HG03103 (cell line): Measurements from ENCODE around the gene ETV6.

Experiments
- ATAC-seq: cut with Tn5 transposase; IDR thresholded peaks from one replicate; pipeline ENCODE4 v1.9.1; 2021; ENCODE audit warnings: low read depth; ENCODE audit not compliant: unreplicated experiment

ETV6 gene

DNA sequence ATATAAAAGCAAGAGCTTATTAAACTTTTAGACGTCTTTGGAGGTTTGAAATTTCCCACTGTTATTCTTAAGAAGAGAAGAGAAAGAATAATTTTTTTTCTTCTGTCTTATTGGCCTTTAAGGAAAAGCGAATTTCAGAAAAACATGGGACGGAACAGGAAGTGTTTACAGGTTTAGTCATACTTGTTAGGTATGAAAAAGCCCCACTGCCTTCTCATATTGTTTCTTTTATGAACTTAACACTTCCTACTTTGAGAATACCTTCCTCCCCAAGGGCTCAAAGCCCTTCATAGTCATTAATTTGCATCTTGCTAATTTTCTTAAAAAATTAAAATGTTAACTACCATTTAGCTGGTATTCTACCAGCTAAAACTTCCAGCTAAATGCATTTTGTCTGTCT lies 82.0 kb downstream of the ETV6 start:
- ATAC-seq = no peak

DNA sequence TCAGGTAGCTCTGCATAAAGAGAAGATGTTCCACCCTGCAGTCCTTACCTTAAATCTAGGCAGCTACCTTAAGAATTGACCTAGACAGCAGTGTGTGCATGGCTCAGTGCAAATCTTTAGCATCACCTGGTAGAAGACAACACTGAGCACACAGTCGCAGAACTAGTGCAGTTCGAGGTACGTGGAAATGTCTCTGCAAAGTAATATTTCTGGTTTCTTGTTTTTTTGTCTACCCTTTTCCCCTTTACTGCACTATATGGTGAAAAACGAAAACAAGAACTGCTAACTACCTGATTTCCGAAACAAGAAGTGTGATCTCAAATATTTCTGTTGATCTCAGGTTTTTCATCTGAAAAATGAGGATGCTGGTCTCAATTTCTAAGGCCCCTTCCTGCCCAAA lies 82.5 kb downstream of the ETV6 start:
- ATAC-seq = no peak

DNA sequence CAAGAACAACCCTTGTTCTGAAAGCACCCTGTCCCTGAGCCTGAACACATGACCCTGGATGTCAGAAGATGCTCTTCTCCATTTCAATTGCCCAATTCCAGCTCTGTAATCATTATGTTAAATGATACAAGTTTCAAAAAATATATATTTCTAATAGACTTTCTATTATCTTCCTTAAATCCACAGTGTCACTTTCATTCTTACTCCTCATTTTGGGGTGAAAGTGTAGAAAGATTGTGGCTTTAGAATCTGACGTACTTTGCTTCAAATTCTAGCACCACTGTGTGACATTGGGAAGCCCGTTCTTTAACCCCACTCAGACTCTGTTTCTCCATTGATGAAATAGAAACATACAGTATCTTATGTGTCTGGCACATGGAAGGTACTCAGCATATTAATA lies 83.2 kb downstream of the ETV6 start:
- no peak for ATAC-seq

DNA sequence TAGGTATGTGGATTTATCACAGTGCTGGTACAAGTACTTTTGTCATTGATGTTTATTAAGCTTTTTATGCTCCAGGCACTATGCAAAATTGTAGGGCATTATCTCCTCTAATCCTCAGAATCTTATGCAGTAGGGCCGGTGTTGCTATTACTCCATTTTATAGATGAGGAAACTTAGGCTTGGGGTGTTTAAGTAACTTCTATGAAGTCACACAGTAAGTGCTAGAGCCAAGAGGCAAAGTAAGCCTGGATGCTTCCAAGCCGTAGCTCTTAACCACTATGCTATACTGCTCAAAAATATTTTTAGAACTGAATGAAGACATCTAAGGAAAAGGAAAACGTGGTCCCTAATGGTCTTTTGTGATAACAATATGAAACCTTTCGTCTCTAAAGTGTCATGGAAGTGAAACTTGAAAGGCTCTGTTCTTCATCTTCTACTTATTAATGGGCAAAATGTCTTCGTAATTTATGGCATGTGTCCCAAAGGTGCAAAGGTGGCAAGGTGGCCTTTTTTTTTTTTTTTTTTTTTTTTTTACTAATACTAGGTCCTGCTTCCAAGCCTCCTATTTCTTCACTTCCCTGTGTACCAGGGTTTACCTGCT lies 85.2 kb downstream of the ETV6 start:
- no peak for ATAC-seq

DNA sequence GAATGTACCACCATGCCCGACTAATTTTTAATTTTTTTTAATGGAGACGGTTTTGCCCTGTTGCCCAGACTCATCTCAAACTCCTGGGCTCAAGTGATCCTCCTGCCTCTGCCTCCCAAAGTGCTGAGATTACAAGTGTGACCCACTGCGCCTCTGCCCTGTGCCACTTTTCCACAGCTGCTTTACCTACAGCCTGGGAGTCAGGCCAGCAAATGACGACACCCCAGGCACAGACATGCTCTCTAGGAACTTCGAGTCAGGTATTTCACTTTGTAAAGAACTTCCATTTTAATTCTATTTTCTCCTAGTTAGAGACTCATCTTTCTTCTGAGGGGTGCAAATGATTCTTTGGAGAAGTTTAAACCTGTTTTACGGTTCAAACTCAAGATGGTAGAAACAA lies 89.0 kb downstream of the ETV6 start:
- ATAC-seq = no peak

DNA sequence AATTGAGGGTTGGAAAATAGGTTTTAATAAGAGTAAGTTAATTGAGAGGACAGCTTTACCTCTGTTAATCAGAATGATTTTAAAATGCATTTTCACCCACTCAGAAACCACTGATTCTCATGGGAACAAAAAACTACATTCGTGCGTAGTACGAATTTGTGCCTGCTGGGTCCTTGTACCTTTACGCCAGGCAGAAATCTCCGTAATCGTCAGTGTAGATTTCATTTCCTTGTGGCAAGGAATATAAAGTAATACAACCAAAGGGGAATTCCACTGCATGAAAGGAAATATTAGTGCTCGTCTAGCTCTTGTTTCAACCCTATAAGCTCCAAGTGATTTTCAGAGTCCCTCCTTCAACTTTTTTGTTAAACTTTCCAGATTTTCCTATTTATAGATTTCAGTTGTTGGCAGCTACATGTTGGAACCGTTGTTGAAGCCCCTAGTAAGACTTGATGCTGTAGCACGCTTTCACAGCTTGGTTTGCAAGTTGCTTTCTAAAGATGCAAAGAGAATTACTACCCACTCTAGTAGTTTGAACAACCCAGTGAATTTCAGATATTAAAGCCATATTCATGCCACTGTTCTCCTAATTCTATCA lies 90.6 kb downstream of the ETV6 start:
- ATAC-seq = no peak

DNA sequence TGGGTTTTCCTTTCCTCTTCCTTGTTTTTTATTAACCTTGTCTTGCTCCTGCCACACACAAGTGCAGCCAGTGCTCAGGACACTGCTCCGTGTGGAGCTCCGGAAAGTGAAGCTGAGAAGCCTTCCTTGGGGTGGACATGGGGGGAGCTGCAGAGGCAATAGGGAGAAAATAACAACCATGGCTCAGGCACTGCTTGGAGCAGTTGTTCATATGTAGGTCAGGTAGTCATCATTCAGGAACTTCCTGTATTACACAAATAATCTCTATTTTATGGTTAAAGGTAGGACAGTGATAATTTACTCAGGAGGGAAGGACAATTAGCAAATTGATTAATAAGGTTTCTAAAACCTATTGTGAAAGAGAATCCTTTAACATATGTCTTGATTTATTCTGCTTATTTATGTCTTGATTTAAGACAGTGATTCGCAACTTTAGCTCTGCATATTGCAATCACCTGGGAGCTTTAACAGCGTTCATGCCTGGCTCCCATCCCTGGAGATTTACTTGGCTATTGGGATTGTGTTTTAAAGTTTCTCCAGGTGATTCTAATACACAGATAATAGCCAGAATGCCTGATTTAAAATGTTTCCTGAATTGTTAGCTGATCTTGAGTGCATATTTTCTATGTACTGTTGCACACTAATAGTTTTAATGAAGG lies 92.1 kb downstream of the ETV6 start:
- ATAC-seq = no peak

DNA sequence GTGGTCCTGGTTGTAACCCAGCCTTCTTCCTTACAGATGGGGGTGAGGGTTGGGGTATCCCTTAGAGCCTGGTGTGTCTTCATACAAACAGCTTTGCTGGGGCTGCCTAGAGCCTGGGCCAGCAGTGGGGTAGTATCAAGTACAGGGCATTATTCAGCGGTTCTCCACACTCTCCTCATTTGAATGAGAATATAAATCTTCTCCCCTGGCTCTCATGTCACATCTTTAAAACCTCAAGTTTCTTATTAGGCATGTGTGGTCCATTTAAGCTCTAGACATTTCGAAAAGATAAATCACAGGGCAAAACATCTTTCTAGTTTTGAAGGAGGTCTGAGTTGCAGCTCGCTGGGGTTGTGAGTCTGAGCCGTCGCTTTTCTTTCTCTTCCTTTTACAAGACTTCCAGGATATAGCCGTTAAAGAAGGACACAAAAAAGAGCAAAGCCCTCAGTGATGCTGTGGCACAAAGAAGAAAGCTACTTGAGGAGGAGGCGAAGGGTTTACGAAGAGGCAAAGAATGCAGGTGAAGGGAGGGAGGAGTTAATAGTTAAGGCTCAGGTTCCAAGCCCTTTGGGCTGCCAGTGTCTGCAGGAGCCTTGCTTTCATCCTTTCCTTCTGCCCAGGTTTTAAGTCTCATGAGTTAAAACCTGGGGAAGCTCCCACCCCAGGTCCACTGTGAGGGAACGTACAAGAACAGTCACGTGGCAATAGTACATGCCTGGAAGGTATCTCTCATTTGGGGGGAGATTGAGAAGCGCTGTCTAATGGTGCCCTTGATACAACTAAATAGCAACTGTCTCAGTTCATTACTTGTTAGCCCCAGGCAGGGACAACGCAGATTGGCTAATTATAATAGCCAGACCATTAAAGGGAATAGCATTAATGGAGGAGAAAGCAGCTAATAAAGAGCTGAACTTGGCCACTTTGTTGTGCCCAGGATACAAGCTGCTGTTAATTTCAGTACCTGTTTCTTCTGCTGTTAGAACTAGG lies 94.2 kb downstream of the ETV6 start:
- no peak for ATAC-seq

DNA sequence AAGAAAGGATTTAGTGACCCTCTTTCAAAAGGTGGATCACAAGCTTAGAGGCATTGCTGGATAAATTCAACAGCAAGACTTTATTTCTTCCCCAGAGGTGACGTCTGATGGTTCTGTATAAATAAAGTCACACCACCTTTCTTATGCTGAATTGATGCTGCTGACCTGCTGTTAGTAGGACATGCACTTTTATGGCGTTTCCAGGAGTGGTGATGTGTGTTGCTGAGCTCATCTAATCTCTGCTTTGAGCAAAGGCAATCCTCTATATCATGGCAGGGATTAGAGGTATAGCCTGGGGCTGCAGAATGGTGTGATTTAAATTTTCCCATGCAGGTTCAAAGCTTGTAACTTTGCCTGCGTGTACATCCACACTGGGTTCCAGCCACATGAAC lies 94.9 kb downstream of the ETV6 start:
- no peak for ATAC-seq

DNA sequence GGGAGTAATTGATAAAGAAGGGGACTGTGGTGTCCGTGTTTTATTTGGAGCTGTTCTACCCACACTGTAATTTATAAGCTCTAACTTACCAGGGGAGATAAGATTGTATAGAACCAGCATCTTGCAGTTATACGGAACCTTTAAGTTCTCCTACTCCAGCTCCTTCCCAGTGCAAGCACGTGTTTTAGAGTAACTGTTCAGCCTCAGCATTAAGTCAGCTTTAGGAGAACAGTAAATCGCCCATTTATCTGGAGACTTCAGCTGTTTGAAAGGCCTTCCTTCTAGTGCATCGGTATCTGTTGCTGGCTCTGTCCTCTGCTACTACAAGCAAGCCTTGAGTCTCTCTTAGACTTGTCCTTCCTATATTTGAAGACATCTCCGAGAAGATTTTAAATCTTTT lies 95.6 kb downstream of the ETV6 start:
- ATAC-seq = no peak

DNA sequence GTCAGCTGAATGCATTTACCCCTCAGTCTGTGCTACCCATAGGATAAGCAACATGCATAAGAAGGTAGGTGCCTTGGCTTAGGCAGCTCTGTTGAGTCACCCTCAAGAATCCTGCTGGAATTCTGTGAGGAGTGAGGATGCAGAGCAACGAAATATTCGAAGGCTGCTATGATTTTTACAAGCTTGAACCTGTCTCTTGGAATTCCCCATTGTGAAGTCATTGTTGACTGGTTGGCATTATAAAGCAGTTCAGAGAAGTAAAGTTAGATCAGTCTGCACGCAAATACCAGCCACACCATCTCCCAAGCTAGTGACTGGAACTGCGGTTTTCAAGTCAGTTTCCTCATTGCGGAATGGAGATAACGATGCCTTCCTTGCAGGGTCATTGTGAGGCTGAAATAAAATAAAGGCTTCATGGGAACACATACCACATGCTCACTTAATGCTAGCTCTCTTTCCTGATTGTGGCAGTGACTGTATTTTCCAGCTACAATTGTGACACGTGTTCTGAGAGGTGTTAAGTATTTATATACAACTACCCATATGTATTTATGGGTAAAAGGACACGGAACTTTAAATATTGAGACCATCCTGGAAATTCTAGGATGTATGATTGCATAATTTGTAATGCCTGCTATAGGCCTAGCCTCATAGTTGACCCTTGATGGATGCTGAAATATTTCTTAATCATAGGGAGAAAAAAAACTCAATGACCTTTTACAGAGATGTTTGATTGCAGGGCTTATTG lies 96.7 kb downstream of the ETV6 start:
- no peak for ATAC-seq

DNA sequence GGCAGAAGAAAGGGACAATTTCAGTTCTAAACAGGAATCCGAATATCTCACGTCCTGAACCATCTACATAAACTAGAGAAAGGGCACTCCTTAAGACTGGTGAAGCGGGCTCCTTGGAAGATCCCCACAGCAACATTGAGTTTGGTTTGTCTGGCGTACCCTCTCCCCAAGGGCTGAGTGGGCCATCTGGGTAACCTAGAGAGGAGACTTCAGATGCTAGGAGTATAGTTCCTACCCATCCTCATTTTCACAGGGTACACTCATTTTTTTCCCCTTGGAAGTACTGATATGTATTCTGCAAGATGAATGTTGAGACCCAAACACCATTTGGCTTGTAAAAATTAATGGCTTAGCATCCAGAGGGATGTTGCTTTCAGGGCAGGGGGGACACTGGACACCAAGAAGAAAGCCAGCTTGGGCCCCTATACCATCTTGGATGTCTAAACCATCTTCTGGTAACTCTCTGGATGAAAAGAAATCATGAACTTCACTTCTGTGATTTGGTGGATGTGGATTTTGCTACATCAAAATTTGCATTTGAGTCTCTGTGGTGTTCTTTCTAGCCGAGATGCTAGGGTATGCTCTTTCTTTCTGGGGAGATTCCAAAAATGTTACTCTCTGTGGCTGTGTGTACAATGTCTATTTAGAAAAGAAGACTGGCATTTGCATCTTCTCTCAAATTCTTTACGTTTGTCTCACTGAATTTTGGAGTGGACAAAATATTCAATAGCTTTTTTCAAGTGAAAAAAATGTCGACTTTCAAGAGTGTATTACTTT lies 97.7 kb downstream of the ETV6 start:
- ATAC-seq = no peak

DNA sequence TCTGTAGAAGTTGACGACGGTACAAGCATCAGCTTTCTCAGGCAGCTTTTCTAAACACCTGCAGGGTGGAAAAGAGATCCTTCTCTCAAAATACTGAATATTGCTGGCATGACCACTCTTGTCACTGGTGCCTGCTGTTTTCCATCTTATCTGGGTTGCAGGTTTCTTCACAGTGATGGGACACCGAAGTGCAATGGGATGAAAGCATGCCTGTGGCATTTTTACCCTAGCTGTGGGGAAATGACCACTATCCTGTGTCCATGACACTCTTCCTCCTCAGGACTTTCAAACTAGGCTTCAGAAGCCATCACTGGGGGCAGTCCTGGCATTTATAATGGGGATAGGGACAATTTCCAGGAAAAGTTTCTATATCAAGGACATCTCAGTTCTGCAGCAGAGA lies 98.5 kb downstream of the ETV6 start:
- no peak for ATAC-seq

DNA sequence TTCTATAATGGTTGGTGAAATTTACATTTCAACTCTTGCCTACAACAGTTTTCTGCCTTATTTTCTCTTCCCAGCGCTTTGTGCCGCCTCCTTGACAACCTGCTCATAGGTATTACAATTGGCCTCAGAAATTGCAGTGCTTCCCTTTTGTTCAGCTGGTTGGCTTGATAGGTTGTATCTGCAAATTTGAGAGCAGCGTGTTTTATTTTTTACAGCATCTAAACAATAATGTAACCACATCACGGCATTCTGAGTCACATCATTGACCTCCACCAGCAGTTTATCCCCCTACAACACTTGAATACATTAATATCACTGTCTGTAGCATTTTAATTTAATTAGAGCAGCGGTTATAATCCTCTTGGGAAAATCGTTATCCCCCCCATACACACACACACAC lies 99.4 kb downstream of the ETV6 start:
- no peak for ATAC-seq

DNA sequence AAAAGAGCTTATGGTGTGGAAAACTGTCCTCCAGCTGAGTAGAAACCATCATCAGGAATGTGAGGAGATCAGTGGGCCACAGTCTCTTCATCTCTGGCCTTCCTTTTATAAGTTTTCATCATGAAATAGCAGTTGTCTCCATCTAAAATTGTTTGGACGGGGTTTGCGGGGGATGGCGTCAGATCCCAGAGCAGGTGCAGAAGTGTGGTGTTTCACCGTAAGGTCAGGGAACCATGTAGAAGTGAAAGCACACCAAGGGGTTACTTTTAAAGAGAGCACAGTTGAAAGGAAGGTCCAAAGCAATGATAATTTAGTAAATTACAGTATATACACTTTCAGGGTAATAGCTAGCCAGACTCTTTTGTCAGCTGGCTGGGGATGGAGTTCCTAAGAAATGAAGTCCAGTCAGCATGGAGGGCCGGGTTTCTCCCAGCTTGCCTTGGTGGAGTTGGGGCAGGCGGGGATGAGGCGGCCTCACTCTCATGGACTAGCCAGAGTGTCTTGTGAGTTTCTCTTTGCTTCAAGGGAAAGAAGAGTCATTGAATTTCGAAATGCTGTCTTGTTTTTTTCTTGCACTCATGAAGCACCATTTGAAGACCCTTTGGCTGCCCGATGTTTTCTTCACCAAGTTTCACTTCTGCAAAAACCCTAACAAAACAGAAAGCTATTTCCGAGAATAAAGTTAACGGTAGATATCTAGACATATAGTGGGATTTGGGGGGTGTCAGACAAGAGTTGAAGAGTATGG lies 100.6 kb downstream of the ETV6 start:
- ATAC-seq = peak; percentile 45

DNA sequence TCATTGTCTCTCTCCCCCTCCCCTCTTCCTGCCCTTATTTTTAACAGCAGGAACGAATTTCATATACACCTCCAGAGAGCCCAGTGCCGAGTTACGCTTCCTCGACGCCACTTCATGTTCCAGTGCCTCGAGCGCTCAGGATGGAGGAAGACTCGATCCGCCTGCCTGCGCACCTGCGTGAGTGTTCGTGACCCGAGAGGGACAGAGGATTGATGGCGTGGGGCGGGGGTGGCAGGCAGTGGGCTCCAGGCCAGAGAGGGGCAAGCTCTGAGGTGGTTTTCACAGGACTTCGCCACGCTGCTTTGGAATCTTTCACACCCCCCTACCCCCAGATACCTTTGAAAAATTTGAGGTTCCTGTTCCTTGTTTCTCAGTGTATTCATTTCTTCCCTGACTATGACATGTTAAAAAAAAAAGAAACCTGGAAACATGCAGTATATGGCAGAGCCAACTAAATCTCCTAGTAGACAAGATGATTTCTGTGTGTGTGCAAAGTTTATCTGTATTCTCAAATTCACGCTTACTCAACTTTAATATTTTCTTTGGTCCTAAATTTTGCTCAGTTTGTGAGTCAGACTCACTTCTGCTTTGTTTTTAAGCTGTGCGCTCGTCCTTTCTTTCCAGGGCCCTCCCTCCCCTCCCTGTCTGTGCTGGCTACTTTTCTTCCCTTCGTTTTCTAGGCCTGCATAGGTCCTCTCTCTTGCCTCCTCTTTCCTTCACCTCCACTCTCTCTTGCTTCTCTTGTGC lies 103.1 kb downstream of the ETV6 start:
- no peak for ATAC-seq

DNA sequence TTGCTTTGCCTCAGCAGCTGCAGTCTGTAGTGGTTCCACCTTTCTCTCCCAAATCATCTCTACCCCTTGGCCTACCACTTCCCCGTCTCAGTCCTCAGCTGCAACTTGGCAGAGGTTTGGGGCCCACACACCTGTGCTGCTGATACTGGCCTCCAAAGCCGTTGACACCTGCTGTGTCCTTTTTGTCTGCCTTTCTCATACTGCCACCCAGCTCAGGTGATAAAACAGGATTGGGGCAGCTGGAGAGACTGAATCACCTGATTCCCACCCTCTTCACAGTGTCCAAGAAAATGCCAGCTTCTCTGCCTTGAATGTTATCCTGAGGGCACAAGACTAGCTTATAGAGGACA lies 103.7 kb downstream of the ETV6 start:
- no peak for ATAC-seq

DNA sequence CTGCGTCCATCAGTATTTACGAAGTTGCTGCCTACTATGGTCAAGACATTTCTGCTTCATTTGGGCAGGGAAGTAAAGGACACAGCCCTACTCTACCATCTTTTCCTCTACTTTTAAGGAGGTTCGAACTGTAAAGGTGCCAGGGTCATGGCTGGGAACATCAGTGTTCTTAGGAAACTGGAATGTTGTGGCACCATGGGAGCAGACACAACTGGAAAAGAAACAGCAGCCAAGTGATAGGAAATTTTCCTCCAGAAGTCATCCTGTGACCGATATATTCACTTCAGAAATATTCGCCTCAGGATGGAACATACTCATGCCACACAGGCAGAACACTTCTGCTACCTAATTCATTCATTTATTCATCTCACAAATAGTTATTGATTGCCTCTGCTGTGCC lies 104.4 kb downstream of the ETV6 start:
- no peak for ATAC-seq

DNA sequence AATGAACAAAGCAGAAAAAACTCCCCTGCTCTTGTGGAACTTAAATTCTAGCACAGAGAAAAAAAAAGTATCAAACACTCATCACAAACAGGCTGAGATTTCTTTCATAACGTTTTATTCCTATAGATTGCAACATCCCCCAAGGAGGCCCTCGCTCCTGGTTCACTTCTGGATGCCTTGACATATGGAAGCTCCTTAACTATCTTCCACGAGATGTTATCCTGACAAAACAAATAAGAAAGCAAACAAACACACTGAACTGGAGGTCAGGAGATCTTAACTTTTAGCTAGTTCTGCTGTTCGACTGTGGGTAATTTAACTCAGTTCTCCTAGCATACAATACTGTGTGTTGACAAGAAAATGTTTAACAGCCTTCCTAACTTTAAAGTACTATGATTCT lies 104.8 kb downstream of the ETV6 start:
- ATAC-seq = no peak
